T follicular helper cell (primary cell): Measurements from ENCODE around the gene NXNL1.
"Not testable (repeated sequence)": the region's sequence is repeated elsewhere in the genome, so short reads cannot be mapped to it uniquely, and the experiment has no call there.

ENCODE experiments used
- DNase-seq: peaks from one replicate; pipeline ENCODE4 v3.0.0-alpha.2; 2020; ENCODE audit warnings: low read depth
- total RNA-seq, 2 experiments: gene quantifications; one replicate each; lab custom pipeline; 2026; lab: John Stamatoyannopoulos, UW

The NXNL1 gene
- total RNA-seq, result 0 reads per million in 2 experiments

- DNase-seq, result no peak
Measured at GRCh38 chr19:17460372-17461230, at the start of gene NXNL1. TSS of gene NXNL1 (minus strand) at chr19:17460926. CDS start at chr19:17460869, 57 bp downstream.

GRCh38 chr19:17508558-17508933 lies 47.8 kb upstream of the NXNL1 start:
- not testable (repeated sequence) for DNase-seq

- no peak for DNase-seq
Measured at GRCh38 chr19:17506745-17507144, 46.0 kb upstream of the NXNL1 start.

GRCh38 chr19:17505223-17505622 lies 44.5 kb upstream of the NXNL1 start:
- DNase-seq, result no peak

GRCh38 chr19:17504456-17504855 lies 43.7 kb upstream of the NXNL1 start:
- DNase-seq, result no peak

- no peak for DNase-seq
Measured at GRCh38 chr19:17504030-17504429, 43.3 kb upstream of the NXNL1 start.

GRCh38 chr19:17503240-17503639 lies 42.5 kb upstream of the NXNL1 start:
- DNase-seq, result no peak

GRCh38 chr19:17500447-17501198 lies 39.9 kb upstream of the NXNL1 start:
- DNase-seq, result no peak

GRCh38 chr19:17499648-17500446 lies 39.1 kb upstream of the NXNL1 start:
- DNase-seq, result no peak

GRCh38 chr19:17499025-17499424 lies 38.3 kb upstream of the NXNL1 start:
- not testable (repeated sequence) for DNase-seq

GRCh38 chr19:17497149-17497798 lies 36.5 kb upstream of the NXNL1 start:
- DNase-seq, result no peak

GRCh38 chr19:17496337-17496997 lies 35.7 kb upstream of the NXNL1 start:
- peak; percentile 68 for DNase-seq

- no peak for DNase-seq
Measured at GRCh38 chr19:17495639-17496296, 35.0 kb upstream of the NXNL1 start.

GRCh38 chr19:17491287-17491686 lies 30.6 kb upstream of the NXNL1 start:
- DNase-seq, result no peak

- no peak for DNase-seq
Measured at GRCh38 chr19:17490411-17490810, 29.7 kb upstream of the NXNL1 start.

GRCh38 chr19:17489392-17490030 lies 28.8 kb upstream of the NXNL1 start:
- DNase-seq, result no peak

GRCh38 chr19:17488593-17489391 lies 28.1 kb upstream of the NXNL1 start:
- DNase-seq, result peak; percentile 70

- DNase-seq, result no peak
Measured at GRCh38 chr19:17487284-17488121, 26.8 kb upstream of the NXNL1 start.
